WI38 (cell line): ENCODE data around the gene PLCL2.

ENCODE experiments used
- H3K4me3 ChIP-seq: 2 replicates; pipeline ENCODE4 v1.5.1; 2011; ENCODE audit warnings: low read depth, mild to moderate bottlenecking, control low read depth, low read length
- CTCF ChIP-seq: IDR thresholded peaks from 2 replicates; pipeline ENCODE4 v1.5.1; 2012; ENCODE audit warnings: low read depth, mild to moderate bottlenecking, control low read depth, low read length

Gene PLCL2

GRCh38 chr3:16896820-16897219, 12.1 kb downstream of the PLCL2 start:
- no peak for TF ChIP-seq CTCF
- no peak overlapping the region for H3K4me3 ChIP-seq

DNA sequence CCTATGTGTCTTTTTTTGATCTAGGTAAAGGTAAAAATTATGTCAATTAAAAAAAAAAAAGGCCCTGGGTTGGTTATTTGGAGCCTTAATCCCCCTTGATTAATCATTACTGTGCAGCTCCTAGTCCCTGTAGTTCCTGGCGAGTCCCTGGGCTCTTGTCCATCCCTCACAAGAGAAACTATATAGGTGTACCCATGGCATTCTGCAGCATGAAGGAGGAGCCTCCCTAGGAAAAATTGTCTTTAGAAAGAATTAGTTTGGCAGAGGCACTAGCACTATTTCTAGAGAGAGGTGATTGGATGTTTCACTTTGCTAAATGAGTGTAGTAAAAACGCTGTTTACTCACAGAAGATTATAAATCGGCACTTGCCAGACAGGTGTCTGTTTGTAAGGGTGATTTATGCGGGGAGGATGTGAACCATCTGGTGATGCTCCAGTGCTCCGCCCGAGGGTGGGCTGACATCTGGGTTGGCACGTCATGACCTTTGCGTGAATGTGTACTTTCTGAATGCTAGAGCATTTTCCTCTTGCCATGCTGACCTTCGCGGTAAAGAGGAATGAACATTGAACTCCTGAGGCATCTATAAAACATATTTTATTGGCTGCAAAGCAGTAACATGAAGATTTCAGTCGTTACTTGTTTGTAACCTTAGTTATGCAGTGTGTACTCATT, 12.6 kb downstream of the PLCL2 start:
- H3K4me3 ChIP-seq: no peak overlapping the region

GRCh38 chr3:16898595-16899395, 14.0 kb downstream of the PLCL2 start:
- no peak for TF ChIP-seq CTCF
- H3K4me3 ChIP-seq: no peak overlapping the region

More for the DNA sequence above, 12.6 kb downstream of the PLCL2 start:
- no peak for TF ChIP-seq CTCF

DNA sequence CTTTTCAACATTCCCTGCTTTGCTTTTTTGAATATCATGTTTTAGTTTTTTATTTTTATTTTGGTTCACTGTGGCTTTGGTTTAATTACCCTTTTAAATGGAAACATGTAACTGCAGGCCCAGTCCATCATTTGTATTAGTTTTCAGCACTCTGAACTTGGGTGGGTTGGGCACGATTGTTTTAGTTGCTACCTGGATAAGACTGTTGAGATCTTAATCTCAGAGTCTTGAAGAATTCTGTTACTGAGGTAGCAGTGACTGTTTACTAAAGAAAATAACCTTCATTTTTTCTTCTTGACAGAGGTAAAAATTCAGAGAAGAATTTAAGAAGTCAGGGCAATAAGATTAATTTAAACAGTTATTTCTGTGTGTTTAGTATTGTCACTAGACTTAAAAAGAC, 15.2 kb downstream of the PLCL2 start:
- no peak for TF ChIP-seq CTCF
- no peak overlapping the region for H3K4me3 ChIP-seq

DNA sequence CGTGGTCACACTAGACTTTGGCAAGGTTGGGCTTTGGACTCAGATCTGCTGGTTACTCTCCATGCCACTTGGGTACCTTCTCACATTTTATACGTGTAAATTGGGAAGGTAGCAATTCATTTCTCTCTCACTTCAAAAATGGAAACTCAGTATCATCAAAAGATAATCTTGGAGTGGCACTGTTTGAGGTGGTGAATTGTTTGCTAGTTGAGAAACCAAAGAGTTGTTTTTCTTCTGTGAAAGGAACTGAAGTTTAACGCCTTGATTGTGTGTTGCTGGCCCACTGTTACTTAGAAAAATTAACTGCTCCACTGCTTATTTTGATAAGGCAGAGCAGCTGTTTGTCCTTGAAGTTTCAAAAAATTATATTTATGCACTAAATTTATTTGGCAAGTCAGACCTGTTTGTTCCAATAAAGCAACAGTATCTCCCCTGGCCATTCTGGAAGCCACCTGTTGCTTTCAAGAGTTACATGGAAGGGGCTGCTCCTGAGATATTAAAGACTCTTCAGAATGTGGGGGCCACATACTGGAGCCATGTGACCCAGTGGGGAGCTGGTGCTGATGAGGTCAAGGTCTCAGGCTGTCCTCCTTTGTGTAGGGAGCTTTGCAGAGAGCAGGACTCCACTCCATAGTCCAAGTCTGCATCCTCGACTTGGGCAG, 16.2 kb downstream of the PLCL2 start:
- TF ChIP-seq CTCF: no peak

DNA sequence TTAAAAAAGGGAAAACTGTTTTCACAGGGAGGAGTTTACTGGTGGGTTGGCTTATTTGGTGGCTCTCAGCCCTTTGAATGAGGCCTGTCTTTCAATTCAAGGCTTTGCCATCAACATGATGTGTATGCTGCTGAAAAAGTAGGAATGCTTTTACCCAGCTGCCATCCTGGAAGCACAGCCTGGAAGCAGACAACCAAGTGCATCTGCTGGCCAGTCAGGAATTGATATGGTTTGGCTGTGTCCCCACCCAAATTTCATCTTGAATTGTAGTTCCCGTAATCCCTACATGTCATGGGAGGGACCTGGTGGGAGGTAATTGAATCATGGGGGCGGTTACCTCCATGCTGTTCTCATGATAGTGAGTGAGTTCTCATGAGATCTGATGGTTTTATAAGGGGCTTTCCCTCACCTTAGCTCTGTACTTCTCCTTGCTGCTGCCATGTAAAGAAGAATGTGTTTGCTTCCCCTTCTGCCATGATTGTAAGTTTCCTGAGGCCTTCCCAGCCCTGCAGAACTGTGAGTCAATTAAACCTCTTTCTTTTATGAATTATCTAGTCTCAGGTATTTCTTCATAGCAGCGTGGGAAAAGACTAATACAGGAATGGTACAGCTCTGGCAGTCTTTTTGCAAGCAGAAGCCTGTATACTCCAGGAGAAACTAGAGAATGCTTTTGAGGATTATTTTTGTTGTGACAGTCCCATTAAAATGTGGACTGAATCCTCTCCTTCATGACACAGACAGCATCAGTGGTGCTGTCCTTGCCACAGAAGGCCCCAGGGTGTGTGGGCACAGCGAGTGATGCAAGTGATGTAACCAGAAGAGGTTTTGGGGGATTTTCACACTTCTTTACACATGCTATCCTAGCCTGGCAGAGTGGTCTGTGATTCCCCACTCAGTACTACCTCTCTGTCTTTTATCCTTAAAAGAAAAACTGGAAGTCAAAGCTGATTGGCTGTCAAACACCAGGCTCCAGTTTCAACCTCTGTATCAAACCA, 20.0 kb downstream of the PLCL2 start:
- no peak for TF ChIP-seq CTCF
- H3K4me3 ChIP-seq: no peak overlapping the region

More for the DNA sequence above, 16.2 kb downstream of the PLCL2 start:
- no peak overlapping the region for H3K4me3 ChIP-seq
